MM.1S (cell line): ENCODE results near the gene ZMIZ2.

Experiments used
- DNase-seq: peaks from one replicate; pipeline ENCODE4 v3.0.0-alpha.2; 2015
- H2AFZ ChIP-seq: fragments of 300-600 bp; sonication (generic); 2 replicates; pipeline ENCODE4 v1.6.0; 2016; ENCODE audit warnings: antibody characterized with exemption, low read length
- H3F3A ChIP-seq: fragments of 300-600 bp; sonication (generic); 2 replicates; pipeline ENCODE4 v1.6.1; 2016; ENCODE audit warnings: mild to moderate bottlenecking, antibody characterized with exemption, low read length, moderate library complexity, mixed read lengths; ENCODE audit not compliant: insufficient read depth
- H3K27ac ChIP-seq: fragments of 300-600 bp; sonication (generic); 2 replicates; pipeline ENCODE4 v1.5.1; 2016; ENCODE audit warnings: mild to moderate bottlenecking, low read length
- H3K27me3 ChIP-seq: fragments of 300-600 bp; sonication (generic); replicated peaks from 2 replicates; pipeline ENCODE4 v1.6.0; 2016; ENCODE audit warnings: low read length; ENCODE audit not compliant: insufficient read depth
- H3K36me3 ChIP-seq: fragments of 300-600 bp; sonication (generic); replicated peaks from 2 replicates; pipeline ENCODE4 v1.6.1; 2016; ENCODE audit warnings: mild to moderate bottlenecking, low read length, mixed read lengths; ENCODE audit not compliant: insufficient read depth
- H3K4me1 ChIP-seq: fragments of 300-600 bp; sonication (generic); 2 replicates; pipeline ENCODE4 v1.6.1; 2016; ENCODE audit warnings: low read length, mixed read lengths
- H3K4me2 ChIP-seq: fragments of 300-600 bp; sonication (generic); 2 replicates; pipeline ENCODE4 v1.6.0; 2016; ENCODE audit warnings: low read depth, low read length
- H3K4me3 ChIP-seq: fragments of 300-600 bp; sonication (generic); 2 replicates; pipeline ENCODE4 v1.5.1; 2016; ENCODE audit warnings: low read length, mixed read lengths
- H3K79me2 ChIP-seq: fragments of 300-600 bp; sonication (generic); 2 replicates; pipeline ENCODE4 v1.6.1; 2016; ENCODE audit warnings: mixed run types, low read length, mixed read lengths
- H3K9ac ChIP-seq: fragments of 300-600 bp; sonication (generic); 2 replicates; pipeline ENCODE4 v1.6.1; 2016; ENCODE audit warnings: low read length, mixed read lengths
- H3K9me2 ChIP-seq: fragments of 300-600 bp; sonication (generic); replicated peaks from 2 replicates; pipeline ENCODE4 v1.6.1; 2016; ENCODE audit warnings: mild to moderate bottlenecking, low read length, mixed read lengths; ENCODE audit not compliant: insufficient read depth
- H3K9me3 ChIP-seq: fragments of 300-600 bp; sonication (generic); replicated peaks from 2 replicates; pipeline ENCODE4 v1.6.1; 2016; ENCODE audit warnings: mild to moderate bottlenecking, low read length, mixed read lengths; ENCODE audit not compliant: insufficient read depth
- H4K20me1 ChIP-seq: fragments of 300-600 bp; sonication (generic); 2 replicates; pipeline ENCODE4 v1.6.1; 2016; ENCODE audit warnings: mild to moderate bottlenecking, low read length, moderate library complexity, mixed read lengths; ENCODE audit not compliant: insufficient read depth
- EZH2 ChIP-seq: fragments of 300-600 bp; sonication (generic); optimal IDR thresholded peaks from 2 replicates; pipeline ENCODE3; 2017; ENCODE audit warnings: low read depth, mild to moderate bottlenecking, antibody characterized with exemption, low read length, mixed read lengths
- EZH2phosphoT487 ChIP-seq: fragments of 300-600 bp; sonication (generic); IDR thresholded peaks from 2 replicates; pipeline ENCODE4 v1.6.1; 2018; ENCODE audit warnings: antibody characterized with exemption, low read length
- TF ChIP-seq, protein P1 (sequence below): fragments of 300-600 bp; sonication (generic); IDR thresholded peaks from 2 replicates; pipeline ENCODE4 v1.5.1; 2016; ENCODE audit warnings: antibody characterized with exemption, low read length, mixed read lengths

ZMIZ2 gene

DNA sequence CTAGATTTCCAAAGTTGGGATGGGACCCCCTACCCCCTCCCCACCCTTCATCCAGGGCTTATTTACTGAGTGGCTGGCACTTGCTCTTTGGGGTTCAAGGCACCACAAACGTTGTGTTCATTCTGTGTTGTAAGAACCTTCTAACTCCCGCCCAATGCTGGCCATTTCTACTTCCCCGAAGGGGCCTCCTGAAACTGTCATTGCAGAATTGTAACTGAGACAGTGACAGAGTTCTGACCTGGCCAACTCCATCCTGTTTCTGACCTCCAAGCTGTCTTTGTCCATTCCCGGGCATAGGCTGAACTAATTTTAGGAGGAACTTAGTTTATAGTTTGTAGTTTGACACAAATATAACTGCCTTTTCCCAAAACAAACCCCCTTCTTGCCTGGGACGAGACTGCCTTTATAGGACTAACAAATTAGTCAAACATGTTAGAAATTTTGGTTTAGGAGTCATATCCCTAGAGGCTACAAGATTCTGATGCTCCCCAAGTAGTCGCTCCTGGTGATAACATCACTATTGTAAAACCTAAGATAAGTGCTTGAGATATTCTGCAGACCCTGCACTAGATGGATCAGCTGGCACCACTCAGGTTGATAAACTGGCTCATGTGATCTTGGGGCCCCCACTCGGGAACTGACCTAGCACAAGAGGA lies 34.8 kb upstream of the ZMIZ2 start:
- TF ChIP-seq EZH2, result no peak
- TF ChIP-seq, protein P1, sequence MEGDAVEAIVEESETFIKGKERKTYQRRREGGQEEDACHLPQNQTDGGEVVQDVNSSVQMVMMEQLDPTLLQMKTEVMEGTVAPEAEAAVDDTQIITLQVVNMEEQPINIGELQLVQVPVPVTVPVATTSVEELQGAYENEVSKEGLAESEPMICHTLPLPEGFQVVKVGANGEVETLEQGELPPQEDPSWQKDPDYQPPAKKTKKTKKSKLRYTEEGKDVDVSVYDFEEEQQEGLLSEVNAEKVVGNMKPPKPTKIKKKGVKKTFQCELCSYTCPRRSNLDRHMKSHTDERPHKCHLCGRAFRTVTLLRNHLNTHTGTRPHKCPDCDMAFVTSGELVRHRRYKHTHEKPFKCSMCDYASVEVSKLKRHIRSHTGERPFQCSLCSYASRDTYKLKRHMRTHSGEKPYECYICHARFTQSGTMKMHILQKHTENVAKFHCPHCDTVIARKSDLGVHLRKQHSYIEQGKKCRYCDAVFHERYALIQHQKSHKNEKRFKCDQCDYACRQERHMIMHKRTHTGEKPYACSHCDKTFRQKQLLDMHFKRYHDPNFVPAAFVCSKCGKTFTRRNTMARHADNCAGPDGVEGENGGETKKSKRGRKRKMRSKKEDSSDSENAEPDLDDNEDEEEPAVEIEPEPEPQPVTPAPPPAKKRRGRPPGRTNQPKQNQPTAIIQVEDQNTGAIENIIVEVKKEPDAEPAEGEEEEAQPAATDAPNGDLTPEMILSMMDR, result no peak
- no peak for TF ChIP-seq EZH2phosphoT487
- Histone ChIP-seq H3K79me2 (no peaks in the 10 kb centered on the region), H3K9ac (no peak overlapping the region), H3K4me3 (no peak overlapping the region), H3K9me2 (no peaks in the 10 kb centered on the region), H3K4me2 (no peak overlapping the region), H4K20me1 (no peaks in the 10 kb centered on the region), H3K4me1 (no peaks in the 10 kb centered on the region), H3F3A (no peaks in the 10 kb centered on the region), H3K27ac (no peak overlapping the region), H3K9me3 (no peaks in the 10 kb centered on the region), H3K27me3 (no peaks in the 10 kb centered on the region), H3K36me3 (no peaks in the 10 kb centered on the region), H2AFZ (no peak overlapping the region)
- no peak for DNase-seq

DNA sequence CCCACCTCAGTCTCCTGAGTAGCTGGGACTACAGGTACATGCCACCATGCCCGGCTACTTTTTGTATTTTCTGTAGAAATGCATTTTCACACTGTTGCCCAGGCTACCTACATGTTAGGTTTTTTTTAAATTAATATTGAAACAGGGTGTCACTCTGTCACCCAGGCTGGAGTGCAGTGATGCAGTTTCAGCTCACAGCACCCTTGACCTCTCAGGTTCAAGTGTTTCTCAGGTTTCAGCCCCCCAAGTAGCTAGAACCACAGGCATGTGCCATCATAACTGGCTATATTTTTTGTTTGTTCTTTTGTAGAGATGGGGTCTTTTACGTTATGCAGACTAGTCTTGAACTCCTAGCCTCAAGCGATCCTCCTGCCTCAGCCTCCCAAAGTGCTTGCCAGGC lies 32.4 kb upstream of the ZMIZ2 start:
- DNase-seq, result no peak
- H3K27ac ChIP-seq, result no peak overlapping the region
- H4K20me1 ChIP-seq, result no peaks in the 10 kb centered on the region
- H3K79me2 ChIP-seq, result no peaks in the 10 kb centered on the region
- H3K9me3 ChIP-seq, result no peaks in the 10 kb centered on the region
- H3K27me3 ChIP-seq, result no peaks in the 10 kb centered on the region
- no peaks in the 10 kb centered on the region for H3K36me3 ChIP-seq
- no peak overlapping the region for H2AFZ ChIP-seq
- H3K4me2 ChIP-seq, result no peak overlapping the region
- no peaks in the 10 kb centered on the region for H3K9me2 ChIP-seq
- H3K4me3 ChIP-seq, result no peak overlapping the region
- TF ChIP-seq EZH2, result no peak
- no peak for TF ChIP-seq EZH2phosphoT487
- TF ChIP-seq, protein P1, result no peak
- no peaks in the 10 kb centered on the region for H3F3A ChIP-seq
- no peak overlapping the region for H3K9ac ChIP-seq
- H3K4me1 ChIP-seq, result no peaks in the 10 kb centered on the region

DNA sequence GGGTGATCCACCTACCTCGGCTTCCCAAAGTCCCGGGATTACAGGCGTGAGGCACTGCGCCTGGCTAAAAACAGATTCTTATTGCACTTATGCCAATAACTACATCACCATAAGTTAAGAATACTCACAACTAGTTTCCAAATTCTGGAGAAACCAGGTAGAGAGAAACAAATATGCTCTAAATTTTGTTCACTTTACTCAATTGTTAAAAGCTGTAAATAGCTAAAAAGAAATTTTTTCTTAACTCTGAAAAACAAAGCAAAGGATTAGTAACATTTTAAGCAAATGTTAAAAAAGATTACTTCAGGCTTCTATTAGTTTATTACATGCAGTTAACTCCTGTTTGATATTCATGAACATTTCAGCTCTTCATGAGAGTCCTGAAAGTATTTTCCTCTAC lies 28.3 kb upstream of the ZMIZ2 start:
- Histone ChIP-seq H2AFZ (no peak overlapping the region), H3K79me2 (no peaks in the 10 kb centered on the region), H3K27ac (no peak overlapping the region), H3K9me2 (no peaks in the 10 kb centered on the region), H3K4me3 (no peak overlapping the region), H3K9me3 (no peaks in the 10 kb centered on the region), H3K27me3 (no peaks in the 10 kb centered on the region), H3K36me3 (no peaks in the 10 kb centered on the region), H3F3A (no peaks in the 10 kb centered on the region), H3K4me1 (no peaks in the 10 kb centered on the region), H3K9ac (no peak overlapping the region), H3K4me2 (no peak overlapping the region), H4K20me1 (no peaks in the 10 kb centered on the region)
- TF ChIP-seq, protein P1, result no peak
- TF ChIP-seq EZH2phosphoT487, result no peak
- TF ChIP-seq EZH2, result no peak
- no peak for DNase-seq
